ENCODE measurements around the gene GRAMD1C. TPM values are rescaled to one million over a fixed set of nuclear protein-coding genes. Genes with fewer than 3 reads are reported as not detected.
"Not testable (repeated sequence)": the region's sequence is repeated elsewhere in the genome, so short reads cannot be mapped to it uniquely, and the experiment has no call there.

Gene GRAMD1C
- total RNA-seq, 1 donor from 2014 or later: 3.7 TPM

- Histone ChIP-seq H3K9ac (ENCODE audit: low read length) (no peak overlapping the region), H3K9me3 (ENCODE audit: insufficient read depth, low read depth, low read length) (no peaks in the 10 kb centered on the region), H3K4me2 (ENCODE audit: low read length) (no peak overlapping the region), H2AFZ (ENCODE audit: low read depth, low read length) (no peak overlapping the region), H4K20me1 (ENCODE audit: insufficient read depth, low read length) (no peaks in the 10 kb centered on the region), H3K79me2 (ENCODE audit: insufficient read depth, low read length) (no peaks in the 10 kb centered on the region), H3K27me3 (ENCODE audit: insufficient read depth, low read length) (no peaks in the 10 kb centered on the region), H3K27ac (ENCODE audit: low read depth, low read length) (no peak overlapping the region), H3K4me1 (ENCODE audit: insufficient read depth, low read length) (no peaks in the 10 kb centered on the region), H3K36me3 (ENCODE audit: insufficient read depth, low read length) (no peaks in the 10 kb centered on the region), H3K4me3 (ENCODE audit: insufficient read depth, low read depth, low read length) (no peak overlapping the region)
- TF ChIP-seq CTCF (IDR thresholded peaks at IDR 0.05; ENCODE audit: insufficient read depth, low read depth, low read length): no peak
- TF ChIP-seq EZH2 (IDR thresholded peaks at IDR 0.05; ENCODE audit: insufficient read depth, low read length): no peak
- FAIRE-seq (no peak), DNase-seq (ENCODE audit: low read depth) (no peak)
- Mint-ChIP-seq H3K4me3 (ENCODE audit: unreplicated experiment) (no peak overlapping the region), H3K9me3 (ENCODE audit: unreplicated experiment) (no peaks in the 10 kb centered on the region), H3K27me3 (ENCODE audit: low read depth, unreplicated experiment) (no peaks in the 10 kb centered on the region), H3K27ac (ENCODE audit: unreplicated experiment) (no peak overlapping the region), H3K4me1 (ENCODE audit: low read depth, unreplicated experiment) (no peaks in the 10 kb centered on the region), H3K36me3 (ENCODE audit: low read depth, unreplicated experiment) (peaks cover 3% of the 10 kb centered on the region)
Measured at GRCh38 chr3:113847664-113848461, 9.3 kb downstream of the GRAMD1C start.

- H3K9me3 ChIP-seq (ENCODE audit: insufficient read depth, low read depth, low read length); H3K4me3 Mint-ChIP-seq (ENCODE audit: unreplicated experiment); H3K4me3 ChIP-seq (ENCODE audit: insufficient read depth, low read depth, low read length); H3K36me3 Mint-ChIP-seq (ENCODE audit: low read depth, unreplicated experiment); H4K20me1 ChIP-seq (ENCODE audit: insufficient read depth, low read length); FAIRE-seq; H3K4me1 Mint-ChIP-seq (ENCODE audit: low read depth, unreplicated experiment); H2AFZ ChIP-seq (ENCODE audit: low read depth, low read length); H3K36me3 ChIP-seq (ENCODE audit: insufficient read depth, low read length); H3K4me2 ChIP-seq (ENCODE audit: low read length); H3K79me2 ChIP-seq (ENCODE audit: insufficient read depth, low read length); H3K27ac Mint-ChIP-seq (ENCODE audit: unreplicated experiment); H3K9ac ChIP-seq (ENCODE audit: low read length); H3K27me3 ChIP-seq (ENCODE audit: insufficient read depth, low read length); H3K27me3 Mint-ChIP-seq (ENCODE audit: low read depth, unreplicated experiment); H3K27ac ChIP-seq (ENCODE audit: low read depth, low read length); H3K4me1 ChIP-seq (ENCODE audit: insufficient read depth, low read length); H3K9me3 Mint-ChIP-seq (ENCODE audit: unreplicated experiment); DNase-seq (ENCODE audit: low read depth): not testable (repeated sequence)
Measured at GRCh38 chr3:113849071-113849470, 10.5 kb downstream of the GRAMD1C start.

GRCh38 chr3:113849841-113850240 is 11.3 kb downstream of the GRAMD1C start:
- not testable (repeated sequence) for H3K36me3 ChIP-seq (ENCODE audit: insufficient read depth, low read length); H3K9ac ChIP-seq (ENCODE audit: low read length); H3K4me1 ChIP-seq (ENCODE audit: insufficient read depth, low read length); H3K9me3 ChIP-seq (ENCODE audit: insufficient read depth, low read depth, low read length); H3K27me3 ChIP-seq (ENCODE audit: insufficient read depth, low read length); H3K36me3 Mint-ChIP-seq (ENCODE audit: low read depth, unreplicated experiment); H3K4me3 ChIP-seq (ENCODE audit: insufficient read depth, low read depth, low read length); H4K20me1 ChIP-seq (ENCODE audit: insufficient read depth, low read length); FAIRE-seq; H3K27ac ChIP-seq (ENCODE audit: low read depth, low read length); H3K27ac Mint-ChIP-seq (ENCODE audit: unreplicated experiment); H2AFZ ChIP-seq (ENCODE audit: low read depth, low read length); H3K4me2 ChIP-seq (ENCODE audit: low read length); H3K4me1 Mint-ChIP-seq (ENCODE audit: low read depth, unreplicated experiment); H3K4me3 Mint-ChIP-seq (ENCODE audit: unreplicated experiment); DNase-seq (ENCODE audit: low read depth); H3K9me3 Mint-ChIP-seq (ENCODE audit: unreplicated experiment); H3K27me3 Mint-ChIP-seq (ENCODE audit: low read depth, unreplicated experiment); H3K79me2 ChIP-seq (ENCODE audit: insufficient read depth, low read length)

GRCh38 chr3:113850391-113850790 is 11.8 kb downstream of the GRAMD1C start:
- not testable (repeated sequence) for H3K4me1 ChIP-seq (ENCODE audit: insufficient read depth, low read length); H3K27me3 ChIP-seq (ENCODE audit: insufficient read depth, low read length); H3K27ac ChIP-seq (ENCODE audit: low read depth, low read length); H3K4me3 Mint-ChIP-seq (ENCODE audit: unreplicated experiment); H3K9ac ChIP-seq (ENCODE audit: low read length); H3K9me3 ChIP-seq (ENCODE audit: insufficient read depth, low read depth, low read length); FAIRE-seq; H3K79me2 ChIP-seq (ENCODE audit: insufficient read depth, low read length); H2AFZ ChIP-seq (ENCODE audit: low read depth, low read length); H3K27me3 Mint-ChIP-seq (ENCODE audit: low read depth, unreplicated experiment); H3K36me3 ChIP-seq (ENCODE audit: insufficient read depth, low read length); H3K4me1 Mint-ChIP-seq (ENCODE audit: low read depth, unreplicated experiment); DNase-seq (ENCODE audit: low read depth); H3K4me2 ChIP-seq (ENCODE audit: low read length); H3K27ac Mint-ChIP-seq (ENCODE audit: unreplicated experiment); H3K36me3 Mint-ChIP-seq (ENCODE audit: low read depth, unreplicated experiment); H3K9me3 Mint-ChIP-seq (ENCODE audit: unreplicated experiment); H3K4me3 ChIP-seq (ENCODE audit: insufficient read depth, low read depth, low read length); H4K20me1 ChIP-seq (ENCODE audit: insufficient read depth, low read length)
